Activated CD4-positive, alpha-beta T cell treated with anti-CD3 and anti-CD28 coated beads, Interleukin-2, amount 50 U/mL, for 48 hours (primary cell): ENCODE results near the gene UTP14A.
"Not testable (repeated sequence)": the region's sequence is repeated elsewhere in the genome, so short reads cannot be mapped to it uniquely, and the experiment has no call there.

ENCODE experiments used
- DNase-seq, 2 experiments: peaks; one replicate each; pipeline ENCODE4 v3.0.0-alpha.2; 2020

The UTP14A gene

GRCh38 chrX:129905787-129906580, at the start of gene UTP14A:
TSS of gene UTP14A (plus strand) at chrX:129906164. CDS start at chrX:129906211, 47 bp downstream.
- peak; percentile 81 to 87 for DNase-seq

GRCh38 chrX:129859134-129859533, 46.8 kb upstream of the UTP14A start:
- not testable (repeated sequence) for DNase-seq

GRCh38 chrX:129866321-129866720, 39.6 kb upstream of the UTP14A start:
- not testable (repeated sequence) for DNase-seq

GRCh38 chrX:129872524-129872923, 33.4 kb upstream of the UTP14A start:
- DNase-seq = no peak

GRCh38 chrX:129875669-129876068, 30.3 kb upstream of the UTP14A start:
- no peak for DNase-seq

GRCh38 chrX:129876771-129877305, 29.1 kb upstream of the UTP14A start:
- no peak for DNase-seq

- DNase-seq = no peak
Observed at GRCh38 chrX:129877401-129877800, 28.6 kb upstream of the UTP14A start.

GRCh38 chrX:129900054-129900453, 5.9 kb upstream of the UTP14A start:
- no peak for DNase-seq

GRCh38 chrX:129908636-129909035, 2.7 kb downstream of the UTP14A start:
- no peak for DNase-seq

GRCh38 chrX:129925305-129926092, 19.5 kb downstream of the UTP14A start:
- DNase-seq = peak; percentile 58 to 66

GRCh38 chrX:129930941-129931410, 25.0 kb downstream of the UTP14A start:
- no peak for DNase-seq

GRCh38 chrX:129931411-129932015, 25.5 kb downstream of the UTP14A start:
- peak; percentile 65 to 77 for DNase-seq

- peak; percentile 77 to 82 for DNase-seq
Observed at GRCh38 chrX:129932016-129932820, 26.3 kb downstream of the UTP14A start.

- DNase-seq = peak; percentile 7 to 13
Observed at GRCh38 chrX:129932821-129933321, 26.9 kb downstream of the UTP14A start.

- no peak for DNase-seq
Observed at GRCh38 chrX:129933700-129934099, 27.7 kb downstream of the UTP14A start.

GRCh38 chrX:129934461-129934860, 28.5 kb downstream of the UTP14A start:
- no peak for DNase-seq

- DNase-seq = no peak
Observed at GRCh38 chrX:129934952-129935351, 29.0 kb downstream of the UTP14A start.

GRCh38 chrX:129938081-129938480, 32.1 kb downstream of the UTP14A start:
- no peak for DNase-seq

GRCh38 chrX:129939986-129940385, 34.0 kb downstream of the UTP14A start:
- DNase-seq = no peak

- DNase-seq = no peak
Observed at GRCh38 chrX:129940721-129941120, 34.8 kb downstream of the UTP14A start.

- no peak for DNase-seq
Observed at GRCh38 chrX:129945131-129945530, 39.2 kb downstream of the UTP14A start.

- no peak for DNase-seq
Observed at GRCh38 chrX:129953334-129953648, 47.3 kb downstream of the UTP14A start.
